WERI-Rb-1 (cell line): Measurements from ENCODE around the gene CDC42EP2.
A peak's percentile ranks its signal among the peaks of the same experiment; 100 is the strongest.

Source experiments
- DNase-seq: peaks from one replicate; pipeline ENCODE4 v3.0.0-alpha.2; 2020
- H3K27ac ChIP-seq: fragments of 250-450 bp; sonication (Bioruptor Pico); 2 replicates; pipeline ENCODE4 v1.5.1; 2020; ENCODE audit warnings: mild to moderate bottlenecking, moderate library complexity
- H3K27me3 ChIP-seq: fragments of 250-450 bp; sonication (Bioruptor Pico); 2 replicates; pipeline ENCODE4 v1.5.1; 2021; ENCODE audit warnings: mild to moderate bottlenecking, low read depth, moderate library complexity; ENCODE audit not compliant: insufficient read depth, severe bottlenecking
- H3K36me3 ChIP-seq: fragments of 250-450 bp; sonication (Bioruptor Pico); 2 replicates; pipeline ENCODE4 v1.5.1; 2020; ENCODE audit warnings: mild to moderate bottlenecking, moderate library complexity
- H3K4me3 ChIP-seq: 2 replicates; pipeline ENCODE4 v1.5.1; 2011; ENCODE audit warnings: low read depth, mild to moderate bottlenecking, control low read depth, low read length
- H3K9me3 ChIP-seq: fragments of 250-450 bp; sonication (Bioruptor Pico); 2 replicates; pipeline ENCODE4 v1.5.1; 2021; ENCODE audit warnings: mild to moderate bottlenecking, moderate library complexity; ENCODE audit not compliant: severe bottlenecking
- TF ChIP-seq, protein P1 (sequence below): IDR thresholded peaks from 2 replicates; pipeline ENCODE4 v1.5.1; 2011; ENCODE audit warnings: low read depth, mild to moderate bottlenecking, control low read depth, inconsistent platforms, low read length

Gene CDC42EP2

GRCh38 chr11:65310736-65311135 lies 3.9 kb upstream of the CDC42EP2 start:
- Histone ChIP-seq H3K9me3 (no peaks in the 10 kb centered on the region), H3K27me3 (no peaks in the 10 kb centered on the region), H3K36me3 (peaks cover 2% of the 10 kb centered on the region; the same call in 1 of the 2 replicates), H3K27ac (peak overlapping the region; percentile 78), H3K4me3 (no peak overlapping the region; the same call in 1 of the 2 replicates)
- DNase-seq, result peak; percentile 92
- TF ChIP-seq, protein P1, sequence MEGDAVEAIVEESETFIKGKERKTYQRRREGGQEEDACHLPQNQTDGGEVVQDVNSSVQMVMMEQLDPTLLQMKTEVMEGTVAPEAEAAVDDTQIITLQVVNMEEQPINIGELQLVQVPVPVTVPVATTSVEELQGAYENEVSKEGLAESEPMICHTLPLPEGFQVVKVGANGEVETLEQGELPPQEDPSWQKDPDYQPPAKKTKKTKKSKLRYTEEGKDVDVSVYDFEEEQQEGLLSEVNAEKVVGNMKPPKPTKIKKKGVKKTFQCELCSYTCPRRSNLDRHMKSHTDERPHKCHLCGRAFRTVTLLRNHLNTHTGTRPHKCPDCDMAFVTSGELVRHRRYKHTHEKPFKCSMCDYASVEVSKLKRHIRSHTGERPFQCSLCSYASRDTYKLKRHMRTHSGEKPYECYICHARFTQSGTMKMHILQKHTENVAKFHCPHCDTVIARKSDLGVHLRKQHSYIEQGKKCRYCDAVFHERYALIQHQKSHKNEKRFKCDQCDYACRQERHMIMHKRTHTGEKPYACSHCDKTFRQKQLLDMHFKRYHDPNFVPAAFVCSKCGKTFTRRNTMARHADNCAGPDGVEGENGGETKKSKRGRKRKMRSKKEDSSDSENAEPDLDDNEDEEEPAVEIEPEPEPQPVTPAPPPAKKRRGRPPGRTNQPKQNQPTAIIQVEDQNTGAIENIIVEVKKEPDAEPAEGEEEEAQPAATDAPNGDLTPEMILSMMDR, result peak; percentile 17; the same call in 1 of the 2 replicates

DNA sequence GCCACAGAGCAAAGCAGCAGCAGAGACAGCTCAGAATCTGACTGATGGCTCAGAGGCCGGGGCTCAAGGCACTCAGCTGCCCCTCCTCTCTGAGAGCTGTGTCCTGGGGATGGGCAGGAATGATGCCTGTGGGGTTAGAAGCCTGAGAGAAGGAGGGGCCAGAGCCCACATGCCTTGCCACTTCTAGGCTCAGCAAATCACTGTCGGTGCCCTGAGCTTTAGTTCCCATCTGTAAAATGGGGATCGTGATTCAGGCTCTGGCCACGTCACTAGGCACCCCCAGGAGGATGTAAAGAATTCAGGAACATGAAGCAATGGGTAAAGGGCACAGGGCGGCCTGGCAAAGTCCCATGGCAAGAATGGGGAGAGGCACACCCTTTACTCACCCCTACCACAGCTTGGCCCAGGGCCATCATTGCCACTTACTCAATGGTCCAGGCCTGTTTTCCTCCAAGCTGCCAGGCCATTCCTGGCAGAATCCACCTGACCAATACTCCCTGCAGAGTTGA lies 3.4 kb upstream of the CDC42EP2 start:
- DNase-seq, result peak; percentile 74
- TF ChIP-seq, protein P1, result no peak
- Histone ChIP-seq H3K27ac (peak overlapping the region; percentile 78), H3K27me3 (no peaks in the 10 kb centered on the region), H3K36me3 (no peaks in the 10 kb centered on the region), H3K9me3 (no peaks in the 10 kb centered on the region), H3K4me3 (no peak overlapping the region; the same call in 1 of the 2 replicates)

DNA sequence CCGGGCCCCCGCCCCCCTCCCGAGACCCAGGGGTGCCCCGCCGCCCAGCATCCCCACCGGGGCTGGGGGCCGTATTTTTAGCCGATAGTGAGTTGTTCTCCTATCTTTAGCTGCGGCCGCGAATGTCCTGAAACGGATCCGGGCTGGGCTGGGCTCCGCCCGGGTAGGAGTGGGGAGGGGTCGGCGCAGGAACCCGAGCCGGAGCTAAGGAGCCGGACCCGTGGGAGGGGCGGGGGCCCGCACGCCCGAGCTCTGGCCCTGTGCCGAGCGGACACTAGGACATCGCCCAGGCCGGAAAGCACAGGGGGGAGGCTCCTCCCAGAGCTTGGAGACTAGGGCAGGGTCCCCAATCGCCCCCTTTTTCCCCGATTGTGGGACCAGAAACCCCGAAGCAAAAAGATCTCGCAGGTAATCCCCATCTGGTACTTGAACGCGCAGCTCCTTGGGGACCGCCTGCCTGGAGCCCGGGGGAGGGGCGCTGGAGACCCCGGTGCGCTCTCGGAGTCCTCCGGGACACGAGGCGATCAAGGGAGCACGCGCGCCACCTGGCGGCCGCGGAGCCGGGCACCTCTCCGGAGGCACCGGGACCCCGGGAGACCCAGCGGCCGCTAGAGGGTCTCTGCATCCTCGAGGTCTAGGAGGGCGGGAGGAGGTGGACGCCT lies 669 bp downstream of the CDC42EP2 start:
- Histone ChIP-seq H3K4me3 (peak overlapping the region; percentile 86), H3K36me3 (peaks cover 1% of the 10 kb centered on the region), H3K27ac (peak overlapping the region; percentile 59), H3K27me3 (no peaks in the 10 kb centered on the region), H3K9me3 (no peaks in the 10 kb centered on the region)
- TF ChIP-seq, protein P1, result peak; percentile 95
- DNase-seq, result peak; percentile 91

GRCh38 chr11:65315866-65316226 lies 1.2 kb downstream of the CDC42EP2 start:
- no peak overlapping the region for H3K27ac ChIP-seq
- H3K36me3 ChIP-seq, result peaks cover 6% of the 10 kb centered on the region
- no peaks in the 10 kb centered on the region for H3K9me3 ChIP-seq
- TF ChIP-seq, protein P1, result no peak
- no peak for DNase-seq
- peak overlapping the region; percentile 86 for H3K4me3 ChIP-seq
- H3K27me3 ChIP-seq, result no peaks in the 10 kb centered on the region

GRCh38 chr11:65316227-65317024 lies 1.8 kb downstream of the CDC42EP2 start:
- H3K36me3 ChIP-seq, result peaks cover 12% of the 10 kb centered on the region
- no peaks in the 10 kb centered on the region for H3K27me3 ChIP-seq
- TF ChIP-seq, protein P1, result no peak
- no peak overlapping the region for H3K4me3 ChIP-seq
- DNase-seq, result no peak
- H3K9me3 ChIP-seq, result no peaks in the 10 kb centered on the region
- H3K27ac ChIP-seq, result peak overlapping the region; percentile 42; the same call in 1 of the 2 replicates
